Stimulated activated CD4-positive, alpha-beta T cell treated with anti-CD3 and anti-CD28 coated beads, Interleukin-4, amount 100 ng/mL, for 24 hours (primary cell): ENCODE results near the gene ATP4B.

Experiments
- DNase-seq: peaks from one replicate; pipeline ENCODE4 v3.0.0-alpha.2; 2020

ATP4B gene

GRCh38 chr13:113657851-113658741 lies at the start of gene ATP4B:
Gene ATP4B (minus strand): TSS chr13:113658198. CDS start chr13:113658144, 54 bp downstream.
- no peak for DNase-seq

GRCh38 chr13:113672002-113672651 lies 14.1 kb upstream of the ATP4B start:
- no peak for DNase-seq

- no peak for DNase-seq
These were observed 13.3 kb upstream of the ATP4B start for GRCh38 chr13:113671066-113672001.

- no peak for DNase-seq
These were observed 12.5 kb upstream of the ATP4B start for GRCh38 chr13:113670541-113670940.

- no peak for DNase-seq
These were observed 11.8 kb upstream of the ATP4B start for GRCh38 chr13:113669755-113670341.

- no peak for DNase-seq
These were observed 11.3 kb upstream of the ATP4B start for GRCh38 chr13:113669231-113669754.

GRCh38 chr13:113668491-113668971 lies 10.5 kb upstream of the ATP4B start:
- no peak for DNase-seq

GRCh38 chr13:113667771-113668490 lies 9.9 kb upstream of the ATP4B start:
- DNase-seq: no peak

- no peak for DNase-seq
These were observed 9.1 kb upstream of the ATP4B start, which contains the start of gene GRK1 for GRCh38 chr13:113666951-113667701. Gene GRK1 (plus strand): TSS chr13:113667219. CDS start chr13:113667387, 168 bp downstream.

- DNase-seq: no peak
These were observed 8.3 kb upstream of the ATP4B start for GRCh38 chr13:113666329-113666670.

GRCh38 chr13:113665597-113666328 lies 7.8 kb upstream of the ATP4B start:
- no peak for DNase-seq

- DNase-seq: no peak
These were observed 7.0 kb upstream of the ATP4B start for GRCh38 chr13:113664751-113665596.

GRCh38 chr13:113663934-113664333 lies 5.9 kb upstream of the ATP4B start:
- DNase-seq: no peak

GRCh38 chr13:113661509-113661908 lies 3.5 kb upstream of the ATP4B start:
- no peak for DNase-seq

- DNase-seq: no peak
These were observed 2.1 kb upstream of the ATP4B start for GRCh38 chr13:113660066-113660465.

- no peak for DNase-seq
These were observed 1.3 kb upstream of the ATP4B start for GRCh38 chr13:113659337-113659736.

GRCh38 chr13:113658836-113659235 lies 838 bp upstream of the ATP4B start:
- DNase-seq: no peak

- DNase-seq: no peak
These were observed 947 bp downstream of the ATP4B start for GRCh38 chr13:113656831-113657671.
